BJ (cell line): ENCODE results near the gene ABHD3. TPM values are rescaled to one million over a fixed set of nuclear protein-coding genes. Genes with fewer than 3 reads are reported as not detected.
"Not testable (repeated sequence)": the region's sequence is repeated elsewhere in the genome, so short reads cannot be mapped to it uniquely, and the experiment has no call there.

Experiments used
- CTCF ChIA-PET: fragments of 350-600 bp; formaldehyde crosslinking; extraction: SDS; loops from one replicate; lab custom pipeline; 2021; ENCODE audit warnings: antibody characterized with exemption, inconsistent platforms; lab: Yijun Ruan, JAX
- POLR2A ChIA-PET: fragments of 300-600 bp; sonication (Branson Sonifier 250); formaldehyde crosslinking; extraction: SDS; loops from one replicate; lab custom pipeline; 2021; ENCODE audit warnings: antibody characterized with exemption; lab: Charles Lee
- DNase-seq: peaks from one replicate; pipeline ENCODE4 v3.0.0-alpha.2; 2011; ENCODE audit warnings: low read depth
- H3K27me3 ChIP-seq: 2 replicates; pipeline ENCODE4 v1.6.0; 2011; ENCODE audit warnings: low read length; ENCODE audit not compliant: control insufficient read depth, insufficient read depth
- H3K36me3 ChIP-seq: 2 replicates; pipeline ENCODE4 v1.5.1; 2011; ENCODE audit warnings: low read length; ENCODE audit not compliant: control insufficient read depth, insufficient read depth
- H3K4me3 ChIP-seq: 2 replicates; pipeline ENCODE4 v1.5.1; 2011; ENCODE audit warnings: low read depth, mild to moderate bottlenecking, control low read depth, low read length
- CTCF ChIP-seq: IDR thresholded peaks from 2 replicates; pipeline ENCODE4 v1.5.1; 2011; ENCODE audit warnings: low read depth, mild to moderate bottlenecking, control low read depth, inconsistent platforms, low read length, moderate library complexity; ENCODE audit not compliant: insufficient read depth
- polyA plus RNA-seq: library from polyadenylated mRNA; depleted of rRNA; stranded (reverse); fragments of >200 nt; gene quantifications from 2 replicates; pipeline ENCODE4 v1.2.3, GENCODE V29; 2011

The ABHD3 gene
- polyA plus RNA-seq, 1 experiment, result 2.8 TPM

GRCh38 chr18:21689736-21690135, 14.8 kb downstream of the ABHD3 start:
- H3K4me3 ChIP-seq, result no peak overlapping the region
- no peak for DNase-seq
- ChIA-PET POLR2A (no interaction called here), CTCF (interaction anchor here (1.3 kb wide), 1 partner anchor 15 kb away, joined by 3 read pairs; the partner anchor contains the start of gene ABHD3)
- no peaks in the 10 kb centered on the region for H3K27me3 ChIP-seq
- no peak for TF ChIP-seq CTCF
- no peaks in the 10 kb centered on the region for H3K36me3 ChIP-seq

DNA sequence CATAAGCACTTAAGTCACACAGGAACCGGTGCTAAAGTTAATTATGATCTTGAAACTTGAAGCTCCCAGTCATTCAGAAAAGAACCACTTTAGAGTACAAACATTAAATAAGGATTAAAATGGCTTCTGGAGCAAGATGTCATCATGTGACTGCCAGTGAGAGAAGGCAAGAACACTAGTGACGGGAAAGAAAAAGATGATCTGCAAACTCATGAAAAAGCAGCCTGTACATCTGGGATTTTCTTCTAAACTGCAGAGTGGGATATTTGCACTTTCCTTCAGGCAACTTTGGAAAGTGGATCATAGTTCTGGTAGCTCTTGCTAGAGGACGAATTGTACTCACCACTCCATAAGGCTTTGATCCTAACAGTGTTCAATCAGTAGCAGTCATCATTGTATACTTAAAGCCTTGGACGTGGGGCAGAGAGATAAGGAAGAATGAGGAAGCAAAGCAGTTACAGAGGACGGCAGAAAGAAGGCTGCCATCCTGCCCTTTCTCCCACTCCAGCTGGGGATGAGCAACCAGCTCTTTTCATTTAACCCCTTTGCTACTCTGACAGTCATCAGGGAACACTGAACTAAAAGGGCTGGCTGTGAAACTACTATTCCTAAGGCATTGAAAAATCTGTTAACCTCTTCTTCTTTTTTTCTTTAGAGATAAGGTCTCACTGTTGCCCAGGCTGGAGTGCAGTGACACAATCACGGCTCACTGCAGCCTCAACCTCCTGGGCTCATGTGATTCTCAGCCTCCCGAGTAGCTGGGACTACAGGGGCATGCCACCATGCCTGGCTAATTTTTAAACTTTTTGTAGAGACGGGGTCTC, 18.1 kb downstream of the ABHD3 start:
- no peak for TF ChIP-seq CTCF
- ChIA-PET POLR2A (no interaction called here), CTCF (interaction anchor here (0.9 kb wide), 1 partner anchor 13 kb away, joined by 3 read pairs; no protein-coding TSS in a partner anchor)
- no peaks in the 10 kb centered on the region for H3K27me3 ChIP-seq
- H3K4me3 ChIP-seq, result no peak overlapping the region
- H3K36me3 ChIP-seq, result no peaks in the 10 kb centered on the region
- DNase-seq, result no peak

- H3K27me3 ChIP-seq, CTCF ChIA-PET, POLR2A ChIA-PET, H3K4me3 ChIP-seq, DNase-seq, H3K36me3 ChIP-seq: not testable (repeated sequence)
Observed at GRCh38 chr18:21685556-21685981, 19.0 kb downstream of the ABHD3 start.

DNA sequence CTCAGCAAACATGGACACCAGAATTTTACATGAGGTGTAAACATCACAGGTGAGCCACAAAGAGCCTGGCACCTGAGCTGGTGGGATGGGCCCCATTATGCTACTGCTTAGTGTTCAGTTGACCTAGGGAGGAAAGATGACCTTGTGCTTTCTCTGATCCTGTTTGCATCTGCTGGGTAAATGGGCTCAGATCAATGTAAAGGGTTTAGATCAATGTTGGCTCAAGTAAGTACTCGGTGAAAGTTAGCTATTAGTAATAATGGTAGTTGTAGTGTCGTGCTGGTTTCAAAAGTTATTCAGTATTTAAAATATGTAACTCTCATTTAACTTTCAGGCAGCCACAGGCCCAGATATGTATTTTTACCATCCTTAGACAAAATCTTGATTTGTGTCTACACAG, 19.8 kb downstream of the ABHD3 start:
- Histone ChIP-seq H3K4me3 (no peak overlapping the region), H3K27me3 (no peaks in the 10 kb centered on the region), H3K36me3 (no peaks in the 10 kb centered on the region)
- TF ChIP-seq CTCF, result no peak
- ChIA-PET POLR2A (no interaction called here), CTCF (interaction anchor here (1.1 kb wide), 1 partner anchor 19 kb away, joined by 3 read pairs; no protein-coding TSS in a partner anchor)
- DNase-seq, result no peak

- DNase-seq, result peak; percentile 45
- Histone ChIP-seq H3K27me3 (no peaks in the 10 kb centered on the region), H3K4me3 (peak overlapping the region; percentile 42), H3K36me3 (no peaks in the 10 kb centered on the region)
- no peak for TF ChIP-seq CTCF
- POLR2A ChIA-PET, result no interaction called here
- CTCF ChIA-PET, result interaction anchor here (1.0 to 1.4 kb wide), 5 partner anchors 9 to 71 kb away, joined by 3 read pairs; partner anchors contain the start of gene SNRPD1
Observed at GRCh38 chr18:21682371-21683051, 22.1 kb downstream of the ABHD3 start.
